GM23338 (cell line): ENCODE results near the gene FGF10. TPM values are rescaled to one million over a fixed set of nuclear protein-coding genes. Genes with fewer than 3 reads are reported as not detected.
A peak's percentile ranks its signal among the peaks of the same experiment; 100 is the strongest.

Source experiments
- ATAC-seq: fragments of 200-7000 bp; cut with Tn5 transposase; 3 replicates; pipeline ENCODE4 v1.9.1; 2020
- DNase-seq: peaks from one replicate; pipeline ENCODE4 v3.0.0-alpha.2; 2015; ENCODE audit warnings: low spot score
- H2AFZ ChIP-seq: fragments of 200-600 bp; sonication (generic); 2 replicates; pipeline ENCODE4 v1.8.0; 2016; ENCODE audit warnings: antibody characterized with exemption, mild to moderate bottlenecking, moderate library complexity
- H3F3A ChIP-seq: fragments of 200-600 bp; sonication (generic); replicated peaks from 2 replicates; pipeline ENCODE4 v1.8.0; 2017; ENCODE audit warnings: antibody characterized with exemption, mixed run types, low read depth
- H3K27ac ChIP-seq: fragments of 200-600 bp; sonication (generic); 2 replicates; pipeline ENCODE4 v1.6.1; 2016; ENCODE audit warnings: low read depth
- H3K27me3 ChIP-seq: fragments of 200-600 bp; sonication (generic); 2 replicates; pipeline ENCODE4 v1.8.0; 2016; ENCODE audit warnings: mild to moderate bottlenecking, mixed run types, moderate library complexity; ENCODE audit not compliant: insufficient read depth
- H3K36me3 ChIP-seq: fragments of 200-600 bp; sonication (generic); 2 replicates; pipeline ENCODE4 v1.8.0; 2016; ENCODE audit warnings: mild to moderate bottlenecking; ENCODE audit not compliant: insufficient read depth
- H3K4me1 ChIP-seq: fragments of 200-600 bp; sonication (generic); 2 replicates; pipeline ENCODE4 v1.8.0; 2016; ENCODE audit warnings: mild to moderate bottlenecking, moderate library complexity; ENCODE audit not compliant: insufficient read depth
- H3K4me2 ChIP-seq: fragments of 200-600 bp; sonication (generic); 2 replicates; pipeline ENCODE4 v1.7.1; 2017; ENCODE audit warnings: mixed run types
- H3K4me3 ChIP-seq: fragments of 200-600 bp; sonication (generic); 2 replicates; pipeline ENCODE4 v1.6.1; 2016; ENCODE audit warnings: mixed run types
- H3K79me2 ChIP-seq: fragments of 200-600 bp; sonication (generic); replicated peaks from 2 replicates; pipeline ENCODE4 v1.8.0; 2017; ENCODE audit warnings: mild to moderate bottlenecking; ENCODE audit not compliant: insufficient read depth
- H3K9me2 ChIP-seq: fragments of 200-600 bp; sonication (generic); 2 replicates; pipeline ENCODE4 v1.8.0; 2017; ENCODE audit not compliant: insufficient read depth
- H4K20me1 ChIP-seq: fragments of 200-600 bp; sonication (generic); replicated peaks from 2 replicates; pipeline ENCODE4 v1.8.0; 2017; ENCODE audit warnings: mild to moderate bottlenecking; ENCODE audit not compliant: insufficient read depth
- H3K27ac Mint-ChIP-seq: 2 replicates; pipeline ENCODE4 v1.8.0; 2020; ENCODE audit warnings: inconsistent platforms, mild to moderate bottlenecking, moderate library complexity, mixed read lengths
- H3K27me3 Mint-ChIP-seq: 3 replicates; pipeline ENCODE4 v1.8.0; 2022; ENCODE audit warnings: low read depth, mild to moderate bottlenecking, moderate library complexity, mixed read lengths, inconsistent platforms; ENCODE audit not compliant: insufficient read depth, poor library complexity
- H3K36me3 Mint-ChIP-seq: 3 replicates; pipeline ENCODE4 v1.8.0; 2021; ENCODE audit warnings: low read depth, mild to moderate bottlenecking, inconsistent platforms, moderate library complexity, mixed read lengths
- H3K4me1 Mint-ChIP-seq: 3 replicates; pipeline ENCODE4 v1.8.0; 2020; ENCODE audit warnings: mild to moderate bottlenecking, inconsistent platforms, mixed read lengths
- H3K4me3 Mint-ChIP-seq: 3 replicates; pipeline ENCODE4 v1.8.0; 2021; ENCODE audit warnings: moderate library complexity, mild to moderate bottlenecking, inconsistent platforms, mixed read lengths
- H3K9me3 Mint-ChIP-seq: 3 replicates; pipeline ENCODE4 v1.8.0; 2020; ENCODE audit warnings: moderate library complexity, mild to moderate bottlenecking, inconsistent platforms, mixed read lengths
- CREB1 ChIP-seq: fragments of 250-450 bp; sonication (Bioruptor Pico); IDR thresholded peaks from 2 replicates; pipeline ENCODE4 v1.5.0; 2020; ENCODE audit warnings: low read depth, mild to moderate bottlenecking, moderate library complexity
- JUNB ChIP-seq: IDR thresholded peaks from one replicate; pipeline ENCODE4 v1.6.1; 2016; ENCODE audit warnings: antibody characterized with exemption; ENCODE audit not compliant: unreplicated experiment
- POLR2AphosphoS5 ChIP-seq: IDR thresholded peaks from 2 replicates; pipeline ENCODE4 v1.6.1; 2016; ENCODE audit warnings: antibody characterized with exemption, low read depth
- STAT1 ChIP-seq: IDR thresholded peaks from one replicate; pipeline ENCODE4 v1.6.1; 2016; ENCODE audit warnings: antibody characterized with exemption; ENCODE audit not compliant: unreplicated experiment
- ZNF114 ChIP-seq: fragments of 250-450 bp; sonication (Bioruptor Pico); IDR thresholded peaks from 2 replicates; pipeline ENCODE4 v1.5.0; 2020; ENCODE audit warnings: mild to moderate bottlenecking, moderate library complexity
- polyA plus RNA-seq: library from polyadenylated mRNA; unstranded; fragments of >200 nt; fragmentation: Nextera tagmentation; extraction: Ambion mirVana; gene quantifications from 2 replicates; pipeline ENCODE4 v1.2.1, GENCODE V29; 2016
- total RNA-seq: library from RNA; depleted of rRNA; stranded (reverse); fragments of >200 nt; shearing (Covaris generic); gene quantifications from 2 replicates; pipeline ENCODE4 v1.2.3, GENCODE V29; 2014
- TF ChIP-seq, protein P1 (sequence below): IDR thresholded peaks from one replicate; pipeline ENCODE4 v1.6.1; 2018; ENCODE audit warnings: antibody characterized with exemption; ENCODE audit not compliant: unreplicated experiment
- TF ChIP-seq, protein P2 (sequence below), 2 experiments: fragments of 200-600 bp in 1 of 2; sonication (generic) in 1 of 2; conservative IDR thresholded peaks; 2 replicates each; pipeline versions ENCODE4 v1.5.1 to v1.6.1; 2016 to 2017; ENCODE audit warnings: antibody characterized with exemption in 2 of 2, low read depth in 2 of 2, mild to moderate bottlenecking in 2 of 2, moderate library complexity in 1 of 2

The FGF10 gene
- total and polyA plus RNA-seq, 2 experiments from 2014 or later = 0.24 to 0.50 TPM

DNA sequence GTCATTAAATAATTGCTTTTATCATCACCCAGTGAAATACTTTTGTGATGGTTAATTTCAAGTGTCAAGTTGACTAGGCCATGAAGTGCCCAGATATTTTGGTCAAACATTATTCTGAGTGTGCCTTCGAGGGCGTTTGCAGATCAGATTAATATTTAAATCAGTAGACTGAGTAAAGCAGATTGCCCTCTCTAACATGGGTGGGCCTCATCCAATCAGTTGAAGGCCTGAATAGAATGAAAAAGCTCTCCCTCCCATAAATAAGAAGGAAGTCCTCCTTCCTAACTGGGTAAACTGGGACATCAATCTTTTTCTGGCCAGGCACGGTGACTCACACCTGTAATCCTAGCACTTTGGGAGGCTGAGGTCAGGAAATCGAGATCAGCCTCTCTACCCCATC is 12.4 kb upstream of the FGF10 start (continued):
- TF ChIP-seq, protein P1, sequence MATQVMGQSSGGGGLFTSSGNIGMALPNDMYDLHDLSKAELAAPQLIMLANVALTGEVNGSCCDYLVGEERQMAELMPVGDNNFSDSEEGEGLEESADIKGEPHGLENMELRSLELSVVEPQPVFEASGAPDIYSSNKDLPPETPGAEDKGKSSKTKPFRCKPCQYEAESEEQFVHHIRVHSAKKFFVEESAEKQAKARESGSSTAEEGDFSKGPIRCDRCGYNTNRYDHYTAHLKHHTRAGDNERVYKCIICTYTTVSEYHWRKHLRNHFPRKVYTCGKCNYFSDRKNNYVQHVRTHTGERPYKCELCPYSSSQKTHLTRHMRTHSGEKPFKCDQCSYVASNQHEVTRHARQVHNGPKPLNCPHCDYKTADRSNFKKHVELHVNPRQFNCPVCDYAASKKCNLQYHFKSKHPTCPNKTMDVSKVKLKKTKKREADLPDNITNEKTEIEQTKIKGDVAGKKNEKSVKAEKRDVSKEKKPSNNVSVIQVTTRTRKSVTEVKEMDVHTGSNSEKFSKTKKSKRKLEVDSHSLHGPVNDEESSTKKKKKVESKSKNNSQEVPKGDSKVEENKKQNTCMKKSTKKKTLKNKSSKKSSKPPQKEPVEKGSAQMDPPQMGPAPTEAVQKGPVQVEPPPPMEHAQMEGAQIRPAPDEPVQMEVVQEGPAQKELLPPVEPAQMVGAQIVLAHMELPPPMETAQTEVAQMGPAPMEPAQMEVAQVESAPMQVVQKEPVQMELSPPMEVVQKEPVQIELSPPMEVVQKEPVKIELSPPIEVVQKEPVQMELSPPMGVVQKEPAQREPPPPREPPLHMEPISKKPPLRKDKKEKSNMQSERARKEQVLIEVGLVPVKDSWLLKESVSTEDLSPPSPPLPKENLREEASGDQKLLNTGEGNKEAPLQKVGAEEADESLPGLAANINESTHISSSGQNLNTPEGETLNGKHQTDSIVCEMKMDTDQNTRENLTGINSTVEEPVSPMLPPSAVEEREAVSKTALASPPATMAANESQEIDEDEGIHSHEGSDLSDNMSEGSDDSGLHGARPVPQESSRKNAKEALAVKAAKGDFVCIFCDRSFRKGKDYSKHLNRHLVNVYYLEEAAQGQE = no peak
- no peak for TF ChIP-seq ZNF114

DNA sequence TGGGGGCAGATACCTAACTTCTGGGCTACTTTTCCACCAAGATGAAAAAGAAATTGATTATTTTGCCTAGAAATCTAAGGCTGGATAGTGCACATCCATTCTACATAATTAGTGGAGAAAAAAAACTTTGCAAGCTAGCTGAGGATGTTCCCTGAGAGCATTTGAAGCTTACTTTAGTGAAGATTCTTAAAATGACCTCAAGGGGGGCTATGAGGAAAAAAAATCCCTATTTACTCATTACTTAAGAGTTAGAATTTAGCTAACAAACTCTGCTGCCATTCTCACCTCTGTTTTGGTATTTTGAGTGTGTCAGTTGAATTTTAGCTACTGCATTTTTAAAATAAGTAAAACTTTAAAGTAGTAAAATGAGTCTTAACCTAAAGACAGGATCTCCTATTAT is 9.2 kb upstream of the FGF10 start:
- no peaks in the 10 kb centered on the region for H3K27me3 ChIP-seq
- H3F3A ChIP-seq = no peaks in the 10 kb centered on the region
- H3K9me3 Mint-ChIP-seq = no peaks in the 10 kb centered on the region
- ATAC-seq = no peak
- H3K36me3 Mint-ChIP-seq = no peaks in the 10 kb centered on the region
- H3K4me1 ChIP-seq = no peaks in the 10 kb centered on the region
- H3K27me3 Mint-ChIP-seq = peaks cover 1% of the 10 kb centered on the region
- H3K36me3 ChIP-seq = no peaks in the 10 kb centered on the region
- peak; percentile 51 for DNase-seq
- H3K4me1 Mint-ChIP-seq = peaks cover 2% of the 10 kb centered on the region; the same call in 1 of the 3 replicates
- H3K9me2 ChIP-seq = no peaks in the 10 kb centered on the region
- no peak overlapping the region for H3K4me2 ChIP-seq
- no peak overlapping the region for H3K4me3 Mint-ChIP-seq
- no peaks in the 10 kb centered on the region for H3K79me2 ChIP-seq
- no peak overlapping the region for H2AFZ ChIP-seq
- H4K20me1 ChIP-seq = no peaks in the 10 kb centered on the region
- TF ChIP-seq STAT1 (no peak), POLR2AphosphoS5 (no peak)
- TF ChIP-seq, protein P2, sequence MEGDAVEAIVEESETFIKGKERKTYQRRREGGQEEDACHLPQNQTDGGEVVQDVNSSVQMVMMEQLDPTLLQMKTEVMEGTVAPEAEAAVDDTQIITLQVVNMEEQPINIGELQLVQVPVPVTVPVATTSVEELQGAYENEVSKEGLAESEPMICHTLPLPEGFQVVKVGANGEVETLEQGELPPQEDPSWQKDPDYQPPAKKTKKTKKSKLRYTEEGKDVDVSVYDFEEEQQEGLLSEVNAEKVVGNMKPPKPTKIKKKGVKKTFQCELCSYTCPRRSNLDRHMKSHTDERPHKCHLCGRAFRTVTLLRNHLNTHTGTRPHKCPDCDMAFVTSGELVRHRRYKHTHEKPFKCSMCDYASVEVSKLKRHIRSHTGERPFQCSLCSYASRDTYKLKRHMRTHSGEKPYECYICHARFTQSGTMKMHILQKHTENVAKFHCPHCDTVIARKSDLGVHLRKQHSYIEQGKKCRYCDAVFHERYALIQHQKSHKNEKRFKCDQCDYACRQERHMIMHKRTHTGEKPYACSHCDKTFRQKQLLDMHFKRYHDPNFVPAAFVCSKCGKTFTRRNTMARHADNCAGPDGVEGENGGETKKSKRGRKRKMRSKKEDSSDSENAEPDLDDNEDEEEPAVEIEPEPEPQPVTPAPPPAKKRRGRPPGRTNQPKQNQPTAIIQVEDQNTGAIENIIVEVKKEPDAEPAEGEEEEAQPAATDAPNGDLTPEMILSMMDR (conservative IDR thresholded peaks at IDR 0.05; ENCODE audit: low read depth in 2 of 2) = peak in 1 of 2 experiments; percentile 31; a peak in 2 of 4 replicates
- H3K4me3 ChIP-seq = no peak overlapping the region
- H3K27ac Mint-ChIP-seq = no peak overlapping the region
- H3K27ac ChIP-seq = no peak overlapping the region

DNA sequence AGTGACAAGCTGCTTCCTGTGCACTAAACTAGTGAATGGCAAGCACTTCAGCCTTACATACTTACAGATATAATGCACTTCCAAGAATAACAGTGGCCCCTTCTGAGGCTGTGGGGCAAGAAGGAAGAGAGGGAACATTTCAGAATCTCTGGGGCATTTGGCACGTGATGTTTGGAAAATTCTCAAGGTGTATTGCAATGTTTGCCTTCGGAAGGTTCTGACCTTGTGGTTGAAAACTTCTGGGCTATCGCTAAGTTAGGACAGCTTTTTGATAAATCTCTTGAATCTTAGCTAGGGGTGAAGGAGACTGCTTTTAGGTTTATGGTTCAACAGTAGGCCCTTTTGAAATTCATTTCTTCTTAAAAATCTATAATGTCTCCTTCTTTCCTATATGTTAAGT is 7.1 kb upstream of the FGF10 start:
- Mint-ChIP-seq H3K27ac (no peak overlapping the region), H3K9me3 (no peaks in the 10 kb centered on the region), H3K36me3 (no peaks in the 10 kb centered on the region), H3K27me3 (peaks cover 7% of the 10 kb centered on the region), H3K4me1 (peaks cover 2% of the 10 kb centered on the region; the same call in 2 of the 3 replicates), H3K4me3 (no peak overlapping the region)
- DNase-seq (no peak), ATAC-seq (no peak)
- no peaks in the 10 kb centered on the region for H3F3A ChIP-seq
- H2AFZ ChIP-seq = no peak overlapping the region
- no peaks in the 10 kb centered on the region for H3K79me2 ChIP-seq
- H4K20me1 ChIP-seq = no peaks in the 10 kb centered on the region
- H3K4me3 ChIP-seq = no peak overlapping the region
- H3K27ac ChIP-seq = no peak overlapping the region
- H3K27me3 ChIP-seq = peaks cover 9% of the 10 kb centered on the region
- H3K4me2 ChIP-seq = no peak overlapping the region
- no peaks in the 10 kb centered on the region for H3K36me3 ChIP-seq
- peaks cover 10% of the 10 kb centered on the region for H3K4me1 ChIP-seq
- no peaks in the 10 kb centered on the region for H3K9me2 ChIP-seq
- TF ChIP-seq, protein P1 = no peak
- TF ChIP-seq CREB1 (CRISPR knock-in tag) = no peak
- no peak for TF ChIP-seq JUNB
